GM12872 (cell line): ENCODE measurements around the gene SLC27A2.

Experiments used
- CTCF ChIP-seq: IDR thresholded peaks from 3 replicates; pipeline ENCODE4 v1.5.1; 2011; ENCODE audit warnings: low read depth, mild to moderate bottlenecking, low read length, moderate library complexity; ENCODE audit not compliant: insufficient read depth

The SLC27A2 gene

GRCh38 chr15:50281427-50281826 lies 99.4 kb downstream of the SLC27A2 start:
- TF ChIP-seq CTCF: no peak
